ENCODE results near the gene SCAF1.

SCAF1 gene, protein sequence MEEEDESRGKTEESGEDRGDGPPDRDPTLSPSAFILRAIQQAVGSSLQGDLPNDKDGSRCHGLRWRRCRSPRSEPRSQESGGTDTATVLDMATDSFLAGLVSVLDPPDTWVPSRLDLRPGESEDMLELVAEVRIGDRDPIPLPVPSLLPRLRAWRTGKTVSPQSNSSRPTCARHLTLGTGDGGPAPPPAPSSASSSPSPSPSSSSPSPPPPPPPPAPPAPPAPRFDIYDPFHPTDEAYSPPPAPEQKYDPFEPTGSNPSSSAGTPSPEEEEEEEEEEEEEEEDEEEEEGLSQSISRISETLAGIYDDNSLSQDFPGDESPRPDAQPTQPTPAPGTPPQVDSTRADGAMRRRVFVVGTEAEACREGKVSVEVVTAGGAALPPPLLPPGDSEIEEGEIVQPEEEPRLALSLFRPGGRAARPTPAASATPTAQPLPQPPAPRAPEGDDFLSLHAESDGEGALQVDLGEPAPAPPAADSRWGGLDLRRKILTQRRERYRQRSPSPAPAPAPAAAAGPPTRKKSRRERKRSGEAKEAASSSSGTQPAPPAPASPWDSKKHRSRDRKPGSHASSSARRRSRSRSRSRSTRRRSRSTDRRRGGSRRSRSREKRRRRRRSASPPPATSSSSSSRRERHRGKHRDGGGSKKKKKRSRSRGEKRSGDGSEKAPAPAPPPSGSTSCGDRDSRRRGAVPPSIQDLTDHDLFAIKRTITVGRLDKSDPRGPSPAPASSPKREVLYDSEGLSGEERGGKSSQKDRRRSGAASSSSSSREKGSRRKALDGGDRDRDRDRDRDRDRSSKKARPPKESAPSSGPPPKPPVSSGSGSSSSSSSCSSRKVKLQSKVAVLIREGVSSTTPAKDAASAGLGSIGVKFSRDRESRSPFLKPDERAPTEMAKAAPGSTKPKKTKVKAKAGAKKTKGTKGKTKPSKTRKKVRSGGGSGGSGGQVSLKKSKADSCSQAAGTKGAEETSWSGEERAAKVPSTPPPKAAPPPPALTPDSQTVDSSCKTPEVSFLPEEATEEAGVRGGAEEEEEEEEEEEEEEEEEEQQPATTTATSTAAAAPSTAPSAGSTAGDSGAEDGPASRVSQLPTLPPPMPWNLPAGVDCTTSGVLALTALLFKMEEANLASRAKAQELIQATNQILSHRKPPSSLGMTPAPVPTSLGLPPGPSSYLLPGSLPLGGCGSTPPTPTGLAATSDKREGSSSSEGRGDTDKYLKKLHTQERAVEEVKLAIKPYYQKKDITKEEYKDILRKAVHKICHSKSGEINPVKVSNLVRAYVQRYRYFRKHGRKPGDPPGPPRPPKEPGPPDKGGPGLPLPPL

DNA sequence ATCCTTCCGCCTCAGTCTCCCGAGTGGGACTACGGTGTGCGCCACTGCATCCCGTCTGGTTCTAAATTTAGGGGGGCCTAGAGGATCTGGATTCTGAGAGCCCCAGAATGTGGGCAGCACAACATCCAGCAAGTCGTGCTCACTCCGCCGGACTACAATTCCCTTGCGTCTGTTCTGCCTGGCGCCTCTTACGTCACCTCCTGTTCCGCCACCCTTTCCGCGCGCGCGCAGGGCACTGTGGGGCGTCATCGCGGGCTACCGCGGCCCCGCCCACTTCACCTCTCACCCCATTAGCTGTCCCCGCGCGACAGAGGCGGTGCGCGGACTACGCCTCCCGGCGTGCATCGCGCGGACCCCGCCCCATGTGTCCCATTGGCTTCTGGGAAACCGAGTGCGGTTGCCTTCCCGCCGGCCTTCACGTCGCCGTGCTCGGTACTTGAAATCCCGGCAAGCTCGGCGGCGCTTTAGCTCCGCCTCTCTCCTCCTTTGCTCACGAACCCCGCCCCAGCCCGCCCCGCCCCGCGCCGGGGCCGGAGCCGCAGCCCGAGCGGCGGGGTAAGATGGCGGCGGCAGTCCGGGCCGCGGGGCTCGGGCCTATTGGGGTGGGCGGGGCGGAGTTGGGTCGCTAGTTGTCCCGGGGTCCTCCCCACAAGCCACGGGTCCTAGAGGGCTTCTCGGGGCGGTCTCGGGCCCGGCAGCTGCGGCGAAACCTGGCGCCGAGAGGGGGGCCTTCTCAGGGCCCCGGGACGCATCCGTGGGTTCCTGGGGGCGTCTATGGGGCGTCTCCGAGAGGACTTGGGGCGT is at the start of gene SCAF1:
TSS of gene SCAF1 (plus strand) at position 522 of the 804 bp plus-strand sequence. CDS start 2,818 bp downstream, outside the sequence.
- peak; percentile 100 for DNase-seq

DNA sequence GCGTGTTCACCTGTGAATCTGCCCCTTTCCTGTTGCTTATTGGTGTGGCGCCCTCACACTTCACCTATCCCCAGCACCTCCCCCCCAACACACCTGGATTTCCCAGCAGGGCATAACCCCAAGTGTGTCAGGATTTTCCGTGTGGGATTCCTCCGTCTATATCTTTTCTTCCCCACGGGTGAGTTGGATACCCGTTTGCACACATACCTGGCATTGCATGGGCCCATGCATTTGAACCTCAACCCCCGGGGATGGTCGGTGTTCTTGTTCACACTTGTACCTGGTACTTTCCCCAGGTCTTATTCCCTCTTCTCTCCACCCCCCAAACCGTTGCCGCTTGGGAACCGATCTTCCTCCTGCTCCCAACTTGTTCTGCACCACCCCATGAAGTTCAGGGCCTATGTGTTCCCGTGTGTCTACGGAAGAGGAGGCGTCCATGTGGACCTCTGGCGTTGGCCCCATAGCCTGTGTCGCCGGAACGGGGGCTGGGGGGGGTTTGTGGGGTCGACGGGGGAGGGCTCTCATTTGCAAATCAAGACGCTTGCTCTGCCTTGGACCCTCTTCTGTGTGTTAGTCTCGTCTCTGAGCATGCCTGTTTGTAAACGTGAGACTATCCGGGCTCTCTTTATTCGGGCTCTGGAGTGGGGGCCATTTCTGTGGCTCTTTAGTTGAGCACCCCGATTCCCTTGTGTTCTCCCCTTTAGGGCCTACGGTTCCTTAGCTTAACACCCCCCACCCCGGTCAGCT is 49.4 kb upstream of the SCAF1 start:
- DNase-seq = no peak

DNA sequence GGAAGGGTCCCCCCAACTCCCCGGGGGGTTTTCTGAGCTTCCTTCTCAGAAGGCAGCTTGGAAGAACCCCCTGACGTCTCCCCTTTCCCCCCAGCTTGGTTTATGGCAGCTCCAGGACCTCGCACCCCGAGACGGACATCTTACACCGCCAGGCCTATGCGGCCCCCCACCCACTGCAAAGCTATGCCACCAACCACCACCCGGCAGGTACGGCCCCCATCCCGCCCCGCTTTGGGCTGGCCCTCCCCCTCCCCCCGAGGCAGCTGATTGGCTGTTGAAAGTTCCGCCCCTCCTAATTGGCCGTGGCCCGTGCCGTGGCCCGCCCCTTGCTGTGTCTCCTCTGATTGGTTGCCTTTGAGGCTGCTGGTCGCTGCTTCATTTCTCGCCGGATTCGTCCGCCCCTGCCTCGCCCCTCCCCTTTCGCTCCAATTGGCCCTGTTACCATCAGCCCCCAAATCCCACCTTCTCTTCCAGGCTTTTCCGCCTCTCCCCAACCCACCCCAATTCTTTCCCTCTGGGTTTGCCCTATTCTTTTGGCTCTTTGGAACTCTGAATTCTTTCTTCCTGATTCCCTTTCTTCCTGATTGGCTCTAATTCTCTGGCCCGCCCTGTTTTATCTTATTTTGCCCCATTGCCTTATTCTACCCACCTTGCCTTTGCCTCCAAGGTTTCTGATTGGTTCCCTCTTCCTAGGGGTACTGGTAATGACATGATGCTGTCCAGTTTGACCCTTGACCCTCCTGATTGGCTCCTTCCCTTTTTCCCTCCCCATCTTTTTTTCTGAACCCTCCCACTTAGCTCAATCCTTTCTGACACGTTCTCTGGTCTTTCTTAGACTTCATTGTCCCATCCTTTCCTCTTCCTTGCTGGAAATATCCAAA is 48.5 kb upstream of the SCAF1 start:
- DNase-seq = no peak

DNA sequence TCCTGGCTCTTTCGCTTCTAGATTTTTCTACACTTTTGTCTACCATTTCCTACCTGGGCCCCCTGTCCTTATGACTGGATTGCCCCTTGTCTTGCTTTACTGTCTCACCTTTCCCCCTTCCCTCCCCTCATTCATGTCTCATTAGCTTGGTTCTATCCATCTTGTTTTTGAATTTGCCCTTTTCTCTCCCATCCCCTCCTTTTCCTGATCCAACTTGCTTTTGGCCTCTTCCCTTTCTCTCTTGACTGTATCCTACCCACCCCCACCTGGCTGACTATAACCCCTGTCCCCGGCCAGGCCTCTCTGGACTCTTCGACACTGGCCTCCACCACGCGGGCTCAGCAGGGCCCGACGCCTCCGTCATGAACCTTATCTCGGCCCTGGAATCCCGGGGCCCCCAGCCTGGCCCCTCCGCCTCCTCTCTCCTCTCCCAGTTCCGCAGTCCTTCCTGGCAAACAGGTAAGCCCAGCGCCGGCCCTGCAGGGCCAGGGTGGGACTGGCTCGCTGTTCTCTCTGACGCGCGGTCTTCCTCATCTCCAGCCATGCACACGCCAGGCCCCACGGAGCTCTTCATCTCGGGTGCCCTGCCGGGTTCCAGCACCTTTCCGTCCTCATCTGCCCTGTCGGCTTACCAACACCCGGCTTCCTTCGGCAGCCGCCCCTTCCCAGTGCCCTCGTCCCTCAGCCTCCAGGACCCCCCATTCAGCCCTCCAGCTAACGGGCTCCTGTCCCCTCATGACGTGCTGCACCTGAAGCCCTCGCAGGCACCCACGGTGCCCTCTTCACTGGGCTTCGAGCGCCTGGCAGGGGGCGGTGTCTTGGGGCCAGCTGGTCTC is 47.6 kb upstream of the SCAF1 start:
- no peak for DNase-seq

DNA sequence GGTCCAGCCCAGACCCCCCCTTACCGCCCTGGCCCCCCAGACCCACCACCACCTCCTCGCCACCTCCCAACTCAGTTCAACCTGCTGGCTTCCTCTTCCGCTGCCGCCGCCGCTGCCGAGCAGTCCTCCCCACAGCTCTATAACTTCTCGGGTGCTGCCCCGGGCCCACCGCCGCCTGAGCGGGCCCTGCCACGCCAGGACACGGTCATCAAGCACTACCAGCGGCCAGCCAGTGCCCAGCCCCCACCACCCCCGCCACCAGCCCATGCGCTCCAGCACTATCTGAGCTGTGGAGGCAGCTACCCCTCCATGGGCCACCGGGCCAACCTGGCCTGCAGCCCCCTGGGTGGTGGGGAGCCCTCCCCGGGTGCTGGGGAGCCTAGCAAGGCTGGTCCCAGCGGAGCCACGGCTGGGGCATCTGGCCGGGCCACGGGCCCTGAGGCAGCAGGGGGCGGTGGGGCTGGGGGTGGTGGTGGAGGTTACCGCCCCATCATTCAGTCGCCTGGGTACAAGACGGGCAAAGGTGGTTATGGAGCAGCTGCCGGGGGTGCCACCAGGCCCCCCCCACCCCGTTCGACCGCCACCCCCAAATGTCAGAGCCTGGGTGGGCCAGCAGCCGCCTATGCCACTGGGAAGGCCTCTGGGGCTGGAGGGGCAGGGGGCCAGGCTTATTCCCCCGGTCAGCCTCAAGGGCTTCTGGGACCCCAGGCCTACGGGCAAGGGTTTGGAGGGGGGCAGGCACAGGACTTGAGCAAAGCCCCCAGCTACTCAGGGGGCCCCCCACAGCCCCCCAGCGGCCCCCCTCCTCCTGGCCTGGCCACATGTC is 46.8 kb upstream of the SCAF1 start:
- no peak for DNase-seq

DNA sequence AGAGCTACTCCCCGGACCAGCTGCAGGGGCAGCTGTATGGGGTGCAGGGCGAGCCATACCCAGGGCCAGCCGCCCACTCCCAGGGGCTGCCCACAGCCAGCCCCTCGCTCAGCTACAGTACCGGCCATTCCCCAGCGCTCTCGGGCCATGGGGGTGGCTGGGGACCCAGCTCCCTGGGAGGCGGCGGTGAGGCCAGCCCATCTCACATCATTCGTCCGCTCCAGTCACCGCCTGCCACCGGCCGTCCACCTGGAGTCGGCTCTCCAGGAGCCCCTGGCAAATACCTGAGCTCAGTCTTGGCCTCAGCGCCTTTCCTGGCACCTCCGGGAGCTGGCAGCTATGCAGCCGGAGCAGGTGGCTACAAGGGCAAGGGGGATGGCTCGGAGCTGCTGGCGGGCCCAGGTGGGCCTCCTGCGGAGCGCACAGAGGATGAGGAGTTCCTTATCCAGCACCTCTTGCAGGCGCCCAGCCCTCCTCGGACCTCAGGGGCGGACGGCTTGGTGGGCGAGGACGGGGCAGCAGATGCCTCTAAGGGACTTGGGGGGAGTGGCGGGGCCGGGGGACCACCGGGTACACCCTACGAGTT is 46.1 kb upstream of the SCAF1 start:
- DNase-seq = no peak

DNA sequence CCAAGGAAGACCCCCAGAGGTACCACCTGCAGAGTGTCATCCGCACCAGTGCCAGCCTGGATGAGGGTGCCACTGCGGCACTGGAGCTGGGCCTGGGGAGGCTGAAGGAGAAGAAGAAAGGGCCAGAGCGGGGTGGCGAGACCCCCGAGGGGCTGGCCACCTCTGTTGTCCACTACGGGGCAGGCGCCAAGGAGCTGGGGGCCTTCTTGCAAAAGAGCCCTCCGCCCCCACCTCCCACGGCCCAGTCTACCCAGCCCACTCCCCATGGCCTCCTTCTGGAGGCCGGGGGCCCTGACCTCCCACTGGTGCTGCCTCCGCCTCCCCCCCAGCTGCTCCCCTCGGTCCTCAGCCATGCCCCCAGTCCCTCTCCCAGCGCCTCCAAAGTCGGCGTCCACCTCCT is 45.6 kb upstream of the SCAF1 start:
- DNase-seq = no peak

DNA sequence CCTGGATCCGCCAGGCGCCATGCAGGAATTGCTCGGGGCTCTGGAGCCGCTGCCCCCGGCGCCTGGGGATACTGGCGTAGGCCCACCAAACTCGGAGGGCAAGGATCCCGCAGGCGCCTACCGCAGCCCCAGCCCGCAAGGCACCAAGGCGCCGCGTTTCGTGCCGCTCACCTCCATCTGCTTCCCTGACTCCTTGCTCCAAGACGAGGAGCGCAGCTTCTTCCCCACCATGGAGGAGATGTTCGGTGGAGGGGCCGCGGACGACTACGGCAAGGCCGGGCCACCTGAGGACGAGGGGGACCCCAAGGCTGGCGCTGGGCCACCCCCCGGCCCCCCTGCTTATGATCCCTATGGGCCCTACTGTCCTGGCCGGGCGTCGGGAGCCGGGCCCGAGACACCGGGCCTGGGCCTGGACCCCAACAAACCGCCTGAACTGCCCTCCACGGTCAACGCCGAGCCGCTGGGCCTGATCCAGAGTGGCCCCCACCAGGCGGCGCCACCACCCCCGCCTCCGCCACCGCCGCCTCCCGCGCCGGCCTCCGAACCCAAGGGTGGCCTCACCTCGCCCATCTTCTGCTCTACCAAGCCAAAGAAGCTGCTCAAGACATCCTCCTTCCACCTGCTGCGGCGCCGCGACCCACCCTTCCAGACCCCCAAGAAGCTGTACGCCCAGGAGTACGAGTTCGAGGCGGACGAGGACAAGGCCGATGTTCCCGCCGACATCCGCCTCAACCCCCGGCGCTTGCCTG is 44.9 kb upstream of the SCAF1 start:
- DNase-seq = no peak

DNA sequence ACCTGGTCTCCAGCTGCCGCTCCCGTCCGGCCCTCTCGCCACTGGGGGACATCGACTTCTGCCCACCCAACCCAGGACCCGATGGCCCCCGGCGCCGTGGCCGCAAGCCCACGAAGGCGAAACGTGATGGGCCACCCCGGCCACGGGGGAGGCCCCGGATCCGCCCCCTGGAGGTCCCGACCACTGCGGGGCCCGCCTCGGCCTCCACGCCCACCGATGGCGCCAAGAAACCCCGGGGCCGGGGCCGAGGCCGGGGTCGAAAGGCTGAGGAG is 44.4 kb upstream of the SCAF1 start:
- no peak for DNase-seq

DNA sequence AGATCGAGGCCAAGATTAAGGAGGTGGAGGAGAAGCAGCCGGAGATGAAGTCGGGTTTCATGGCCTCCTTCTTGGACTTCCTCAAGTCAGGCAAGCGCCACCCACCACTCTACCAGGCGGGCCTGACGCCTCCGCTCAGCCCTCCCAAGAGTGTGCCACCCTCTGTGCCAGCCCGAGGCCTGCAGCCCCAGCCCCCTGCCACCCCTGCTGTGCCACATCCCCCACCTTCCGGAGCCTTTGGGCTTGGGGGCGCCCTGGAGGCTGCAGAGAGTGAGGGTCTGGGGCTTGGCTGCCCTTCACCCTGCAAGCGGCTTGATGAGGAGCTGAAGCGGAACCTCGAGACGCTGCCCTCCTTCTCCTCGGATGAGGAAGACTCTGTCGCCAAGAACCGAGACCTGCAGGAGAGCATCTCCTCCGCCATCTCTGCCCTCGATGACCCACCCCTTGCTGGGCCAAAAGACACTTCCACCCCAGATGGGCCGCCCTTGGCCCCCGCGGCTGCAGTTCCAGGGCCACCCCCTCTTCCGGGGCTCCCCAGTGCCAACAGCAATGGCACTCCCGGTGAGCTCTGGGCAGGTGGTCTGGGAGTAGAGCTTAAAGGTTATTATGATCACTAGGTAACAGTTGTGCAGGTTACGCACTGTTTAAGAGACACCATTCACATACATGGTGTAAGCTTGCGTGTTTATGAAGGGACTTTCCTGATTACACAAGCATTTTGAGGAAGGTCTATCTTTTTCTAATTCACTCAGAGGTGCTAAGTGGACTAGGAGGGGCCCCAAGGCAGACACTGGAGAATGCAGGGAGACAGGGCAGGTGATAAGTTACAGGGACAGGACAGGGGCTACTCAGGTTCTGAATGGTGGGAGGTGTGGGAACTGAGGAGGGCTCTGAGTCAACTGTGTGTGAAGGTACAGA is 42.4 kb upstream of the SCAF1 start:
- no peak for DNase-seq

DNA sequence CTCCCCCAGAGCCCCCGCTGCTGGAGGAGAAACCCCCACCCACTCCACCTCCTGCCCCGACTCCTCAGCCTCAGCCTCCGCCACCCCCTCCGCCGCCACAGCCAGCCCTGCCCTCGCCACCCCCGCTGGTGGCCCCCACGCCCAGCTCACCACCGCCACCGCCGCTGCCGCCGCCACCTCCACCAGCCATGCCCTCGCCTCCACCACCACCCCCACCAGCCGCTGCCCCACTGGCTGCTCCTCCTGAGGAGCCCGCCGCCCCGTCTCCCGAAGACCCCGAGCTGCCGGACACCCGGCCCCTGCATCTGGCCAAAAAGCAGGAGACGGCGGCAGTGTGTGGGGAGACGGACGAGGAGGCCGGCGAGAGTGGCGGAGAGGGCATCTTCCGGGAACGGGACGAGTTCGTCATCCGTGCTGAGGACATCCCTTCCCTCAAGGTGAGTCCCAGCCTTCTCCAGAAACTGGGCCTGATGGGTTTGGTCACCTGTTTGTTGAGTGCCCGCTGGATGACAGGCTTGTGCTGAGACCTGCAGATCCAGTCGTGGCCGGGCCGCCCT is 40.4 kb upstream of the SCAF1 start:
- DNase-seq = no peak

DNA sequence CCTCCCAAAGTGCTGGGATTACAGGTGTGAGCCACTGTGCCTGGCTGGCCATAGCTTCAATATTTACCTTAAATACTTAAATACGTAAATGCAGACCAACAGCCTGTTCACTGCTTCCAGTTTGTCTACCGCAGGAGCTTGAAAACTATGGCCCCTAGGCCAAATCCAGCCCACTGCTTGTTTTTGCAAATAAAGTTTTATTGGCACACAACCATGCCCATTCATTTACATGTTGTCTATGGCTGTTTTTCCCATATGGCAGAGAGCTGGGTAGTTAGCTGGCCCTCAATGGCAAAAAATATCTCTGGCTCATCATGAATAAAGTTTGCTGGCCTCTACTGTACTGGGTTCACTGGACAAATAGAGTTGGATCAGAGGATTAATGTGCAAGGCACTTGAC is 39.2 kb upstream of the SCAF1 start:
- DNase-seq = no peak

DNA sequence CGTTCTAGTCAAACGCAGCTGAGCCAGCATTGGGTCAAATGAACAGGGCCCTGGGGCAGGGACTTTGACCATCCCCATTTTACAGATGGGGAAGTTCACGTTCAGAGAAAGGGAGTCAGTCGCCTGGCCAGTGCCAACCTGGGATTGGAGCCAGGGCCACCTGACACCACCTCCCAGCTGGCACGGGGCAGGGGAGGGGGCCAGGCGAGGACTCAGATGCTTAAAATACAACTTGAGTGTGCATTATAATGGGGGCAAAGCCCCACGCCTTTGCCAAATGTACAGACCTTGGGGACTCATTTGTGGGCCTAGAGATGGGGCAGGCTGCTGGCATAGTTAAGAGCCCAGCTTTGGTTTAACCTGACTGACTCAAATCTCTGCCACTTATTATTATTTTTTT is 36.4 kb upstream of the SCAF1 start:
- no peak for DNase-seq

DNA sequence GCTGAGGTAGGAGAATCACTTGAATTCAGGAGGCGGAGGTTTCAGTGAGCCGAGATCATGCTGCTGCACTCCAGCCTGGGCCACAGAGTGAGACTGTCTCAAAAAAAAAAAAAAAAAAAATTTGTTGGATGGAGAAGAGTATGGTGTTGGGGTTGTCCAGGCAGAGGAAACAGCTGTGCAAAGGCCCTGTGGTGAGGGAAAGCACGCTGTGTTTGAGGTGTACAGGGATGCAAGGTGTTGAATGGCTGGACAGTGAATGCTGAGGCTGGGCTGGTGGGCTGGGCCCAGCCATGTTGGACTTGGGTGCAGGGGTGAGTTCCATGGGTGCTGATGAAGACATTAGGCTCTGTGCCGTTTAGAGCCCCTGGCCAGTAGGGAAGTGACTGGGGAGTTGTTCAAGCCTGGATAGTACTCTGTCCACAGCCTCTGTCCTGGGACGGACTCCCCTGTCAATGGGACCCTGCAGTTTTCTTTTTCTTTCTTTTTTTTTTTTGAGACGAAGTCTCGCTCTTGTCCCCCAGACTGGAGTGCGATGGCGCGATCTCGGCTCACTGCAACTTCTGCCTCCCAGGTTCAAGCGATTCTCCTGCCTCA is 32.4 kb upstream of the SCAF1 start:
- no peak for DNase-seq

DNA sequence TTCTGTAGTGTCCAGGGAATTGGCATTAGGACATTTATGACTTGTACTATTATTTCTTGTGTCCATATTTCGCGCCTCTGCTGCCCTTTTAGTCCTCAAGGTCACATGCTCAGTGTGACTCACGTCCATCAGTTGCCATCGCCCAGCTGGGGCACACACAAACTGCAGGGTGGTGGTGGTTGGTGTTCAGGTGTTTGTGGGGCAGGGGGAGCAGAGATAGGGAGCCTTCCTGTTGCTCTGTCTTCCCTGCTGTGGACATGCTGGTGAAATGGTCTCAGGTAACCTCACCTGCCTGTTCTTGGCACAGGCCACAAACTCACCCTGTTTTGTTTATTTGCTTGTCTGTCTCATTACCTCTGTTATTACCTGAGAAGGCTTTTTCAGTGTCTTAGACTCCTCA is 28.6 kb upstream of the SCAF1 start:
- DNase-seq = peak; percentile 65
